Activated CD4-positive, alpha-beta T cell treated with anti-CD3 and anti-CD28 coated beads, Interleukin-2, amount 10 ng/mL, durations not matched to agents 24 days and 14 days (primary cell): ENCODE measurements around the gene KCNJ6. TPM values are rescaled to one million over a fixed set of nuclear protein-coding genes. Genes with fewer than 3 reads are reported as not detected.
"Not testable (repeated sequence)": the region's sequence is repeated elsewhere in the genome, so short reads cannot be mapped to it uniquely, and the experiment has no call there.

Experiments
- DNase-seq: peaks from one replicate; pipeline ENCODE4 v3.0.0; 2022
- H3K27ac Mint-ChIP-seq: one replicate; pipeline ENCODE4 v1.8.0; 2022; ENCODE audit warnings: mild to moderate bottlenecking, mixed read lengths
- H3K27me3 Mint-ChIP-seq: one replicate; pipeline ENCODE4 v1.8.0; 2022; ENCODE audit warnings: mixed read lengths
- H3K36me3 Mint-ChIP-seq: one replicate; pipeline ENCODE4 v1.8.0; 2022; ENCODE audit warnings: low read depth, mild to moderate bottlenecking, mixed read lengths
- H3K4me1 Mint-ChIP-seq: one replicate; pipeline ENCODE4 v1.8.0; 2021; ENCODE audit warnings: mixed read lengths
- H3K4me3 Mint-ChIP-seq: one replicate; pipeline ENCODE4 v1.8.0; 2022; ENCODE audit warnings: mild to moderate bottlenecking, moderate library complexity, mixed read lengths
- H3K9me3 Mint-ChIP-seq: one replicate; pipeline ENCODE4 v1.8.0; 2021; ENCODE audit warnings: mixed read lengths
- intact Hi-C: fragments of 100-400 bp; cut with micrococcal nuclease; formaldehyde crosslinking; loops from one replicate; pipeline ENCODE4 v1.15.1; 2023
- total RNA-seq: library from RNA; stranded (reverse); gene quantifications from 2 replicates; pipeline ENCODE4 v1.2.3, GENCODE V29; 2022

KCNJ6 gene
- total RNA-seq, 1 donor from 2014 or later, result not detected

- intact Hi-C loops, result no loop called here
- no peaks in the 10 kb centered on the region for H3K27me3 Mint-ChIP-seq
- no peak for DNase-seq
- no peaks in the 10 kb centered on the region for H3K4me1 Mint-ChIP-seq
- no peak overlapping the region for H3K27ac Mint-ChIP-seq
- no peaks in the 10 kb centered on the region for H3K36me3 Mint-ChIP-seq
- no peak overlapping the region for H3K4me3 Mint-ChIP-seq
- H3K9me3 Mint-ChIP-seq, result no peaks in the 10 kb centered on the region
These were observed 323.8 kb downstream of the KCNJ6 start for GRCh38 chr21:37592496-37592895.

DNA sequence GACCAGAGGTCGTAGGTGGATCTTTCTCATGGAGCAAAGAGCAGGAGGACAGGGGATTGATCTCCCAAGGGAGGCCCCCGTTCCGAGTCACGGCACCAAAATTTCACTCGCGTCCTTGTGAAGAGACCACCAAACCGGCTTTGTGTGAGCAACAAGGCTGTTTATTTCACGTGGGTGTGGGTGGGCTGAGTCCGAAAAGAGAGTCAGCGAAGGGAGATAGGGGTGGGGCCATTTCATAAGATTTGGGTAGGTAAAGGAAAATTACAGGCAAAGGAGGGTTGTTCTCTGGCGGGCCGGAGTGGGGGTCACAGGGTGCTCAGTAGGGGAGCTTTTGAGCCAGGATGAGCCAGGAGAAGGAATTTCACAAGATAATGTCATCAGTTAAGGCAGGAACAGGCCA is 324.3 kb downstream of the KCNJ6 start:
- H3K4me1 Mint-ChIP-seq, H3K27ac Mint-ChIP-seq, H3K27me3 Mint-ChIP-seq, H3K36me3 Mint-ChIP-seq, H3K4me3 Mint-ChIP-seq, intact Hi-C loops, H3K9me3 Mint-ChIP-seq, DNase-seq: not testable (repeated sequence)

GRCh38 chr21:37590836-37591235 is 325.4 kb downstream of the KCNJ6 start:
- not testable (repeated sequence) for H3K4me1 Mint-ChIP-seq

DNA sequence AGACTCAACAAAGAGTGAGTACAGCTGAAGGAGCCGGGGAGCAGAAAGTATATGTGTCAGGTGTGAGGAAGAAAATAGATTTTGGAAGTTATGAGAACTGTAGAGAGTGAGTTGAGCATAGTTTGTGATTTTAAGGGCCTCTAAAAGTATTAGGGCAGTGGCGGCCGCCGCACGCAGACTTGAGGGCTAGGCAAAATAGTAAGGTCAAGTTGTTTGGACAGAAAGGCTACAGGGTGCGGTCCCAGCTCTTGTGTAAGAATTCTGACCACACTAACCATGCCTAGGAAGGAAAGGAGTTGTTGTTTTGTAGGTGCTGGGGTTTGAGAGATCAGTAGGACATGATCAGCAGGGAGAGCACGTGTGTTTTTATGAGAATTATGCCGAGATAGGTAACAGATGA is 327.6 kb downstream of the KCNJ6 start:
- H3K27ac Mint-ChIP-seq, result not testable (repeated sequence)

More at GRCh38 chr21:37590836-37591235, 325.4 kb downstream of the KCNJ6 start:
- H3K27ac Mint-ChIP-seq, DNase-seq, H3K27me3 Mint-ChIP-seq, H3K9me3 Mint-ChIP-seq, H3K4me3 Mint-ChIP-seq, intact Hi-C loops, H3K36me3 Mint-ChIP-seq: not testable (repeated sequence)

DNA sequence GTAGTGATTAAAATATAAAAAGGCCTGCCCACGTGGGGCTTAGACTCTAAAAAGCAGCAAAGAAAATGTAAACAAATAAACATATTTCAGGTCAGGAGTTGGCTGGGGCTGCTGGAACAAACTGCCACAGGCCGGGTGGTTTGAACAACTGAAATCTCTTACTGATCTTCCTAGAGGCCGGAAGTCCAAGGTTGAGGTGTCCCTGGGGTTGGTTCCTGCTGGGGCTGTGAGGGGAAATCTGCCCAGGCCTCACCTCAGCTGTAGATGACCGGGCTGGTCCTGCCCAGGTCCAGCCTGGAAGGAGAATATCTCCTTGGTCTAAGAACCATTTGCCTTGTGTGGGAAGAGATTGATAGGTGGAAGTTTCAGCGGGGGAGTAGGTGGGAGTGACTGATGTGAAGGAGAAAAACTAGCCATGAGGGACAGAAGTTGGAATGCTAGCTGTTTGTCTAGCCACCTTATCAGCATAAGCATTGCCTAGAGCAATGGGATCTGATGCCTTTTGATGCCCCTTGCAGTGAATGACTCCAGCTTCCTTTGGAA is 328.6 kb downstream of the KCNJ6 start:
- intact Hi-C loops, result no loop called here
- no peak for DNase-seq
- Mint-ChIP-seq H3K9me3 (no peaks in the 10 kb centered on the region), H3K4me3 (no peak overlapping the region), H3K27me3 (no peaks in the 10 kb centered on the region), H3K27ac (no peak overlapping the region), H3K4me1 (no peaks in the 10 kb centered on the region), H3K36me3 (no peaks in the 10 kb centered on the region)

More for the DNA sequence above, 327.6 kb downstream of the KCNJ6 start:
- intact Hi-C loops, H3K36me3 Mint-ChIP-seq, H3K9me3 Mint-ChIP-seq, H3K4me3 Mint-ChIP-seq, H3K4me1 Mint-ChIP-seq, DNase-seq, H3K27me3 Mint-ChIP-seq: not testable (repeated sequence)

GRCh38 chr21:37587203-37587602 is 329.1 kb downstream of the KCNJ6 start:
- no peak for DNase-seq
- Mint-ChIP-seq H3K36me3 (no peaks in the 10 kb centered on the region), H3K4me3 (no peak overlapping the region), H3K27ac (no peak overlapping the region), H3K27me3 (peaks cover 1% of the 10 kb centered on the region), H3K9me3 (no peaks in the 10 kb centered on the region), H3K4me1 (no peaks in the 10 kb centered on the region)
- intact Hi-C loops, result no loop called here

- Mint-ChIP-seq H3K27ac (no peak overlapping the region), H3K4me3 (no peak overlapping the region), H3K4me1 (no peaks in the 10 kb centered on the region), H3K27me3 (peaks cover 8% of the 10 kb centered on the region), H3K9me3 (peaks cover 9% of the 10 kb centered on the region), H3K36me3 (peaks cover 2% of the 10 kb centered on the region)
- DNase-seq, result no peak
- intact Hi-C loops, result no loop called here
These were observed 333.7 kb downstream of the KCNJ6 start for GRCh38 chr21:37582590-37582989.

- H3K4me1 Mint-ChIP-seq, result no peaks in the 10 kb centered on the region
- peaks cover 9% of the 10 kb centered on the region for H3K9me3 Mint-ChIP-seq
- H3K4me3 Mint-ChIP-seq, result no peak overlapping the region
- intact Hi-C loops, result no loop called here
- H3K36me3 Mint-ChIP-seq, result peaks cover 2% of the 10 kb centered on the region
- DNase-seq, result no peak
- H3K27me3 Mint-ChIP-seq, result peaks cover 8% of the 10 kb centered on the region
- H3K27ac Mint-ChIP-seq, result no peak overlapping the region
These were observed 335.6 kb downstream of the KCNJ6 start for GRCh38 chr21:37580666-37581065.

- Mint-ChIP-seq H3K27me3 (peaks cover 8% of the 10 kb centered on the region), H3K4me1 (no peaks in the 10 kb centered on the region), H3K36me3 (peaks cover 2% of the 10 kb centered on the region), H3K9me3 (peaks cover 9% of the 10 kb centered on the region), H3K27ac (no peak overlapping the region), H3K4me3 (no peak overlapping the region)
- intact Hi-C loops, result no loop called here
- no peak for DNase-seq
These were observed 336.9 kb downstream of the KCNJ6 start for GRCh38 chr21:37579356-37579755.

- Mint-ChIP-seq H3K36me3 (peaks cover 2% of the 10 kb centered on the region), H3K4me1 (no peaks in the 10 kb centered on the region), H3K27ac (no peak overlapping the region), H3K9me3 (peaks cover 9% of the 10 kb centered on the region), H3K4me3 (no peak overlapping the region), H3K27me3 (peaks cover 8% of the 10 kb centered on the region)
- intact Hi-C loops, result no loop called here
- DNase-seq, result no peak
These were observed 337.7 kb downstream of the KCNJ6 start for GRCh38 chr21:37578471-37579126.

GRCh38 chr21:37576929-37577328 is 339.3 kb downstream of the KCNJ6 start:
- H3K4me1 Mint-ChIP-seq, H3K36me3 Mint-ChIP-seq, DNase-seq, intact Hi-C loops, H3K27ac Mint-ChIP-seq, H3K4me3 Mint-ChIP-seq, H3K9me3 Mint-ChIP-seq, H3K27me3 Mint-ChIP-seq: not testable (repeated sequence)

GRCh38 chr21:37575580-37575979 is 340.7 kb downstream of the KCNJ6 start:
- peaks cover 9% of the 10 kb centered on the region for H3K9me3 Mint-ChIP-seq

DNA sequence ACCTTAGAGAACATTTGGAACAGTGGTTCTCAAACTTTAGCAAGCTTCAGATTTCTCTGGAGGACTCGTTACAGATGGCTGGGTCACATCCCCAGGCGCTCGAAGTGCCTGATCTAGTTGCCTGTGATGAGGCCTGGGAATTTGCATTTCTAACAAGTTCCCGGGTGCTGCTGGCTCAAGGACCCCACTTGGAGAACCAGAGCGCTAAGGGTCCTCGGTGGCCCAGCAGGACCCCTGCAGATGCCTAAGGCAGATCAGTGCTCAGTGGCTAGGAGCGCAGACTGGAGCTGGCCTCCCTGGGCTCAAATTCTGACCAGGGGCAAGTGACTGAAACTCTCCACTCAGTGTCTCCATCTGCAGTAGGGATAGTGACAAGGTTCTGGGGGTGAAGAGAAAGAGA is 341.5 kb downstream of the KCNJ6 start:
- peaks cover 9% of the 10 kb centered on the region for H3K9me3 Mint-ChIP-seq
- DNase-seq, result no peak
- intact Hi-C loops, result no loop called here

More at GRCh38 chr21:37575580-37575979, 340.7 kb downstream of the KCNJ6 start:
- DNase-seq, result no peak
- intact Hi-C loops, result no loop called here
- peaks cover 2% of the 10 kb centered on the region for H3K36me3 Mint-ChIP-seq
- no peak overlapping the region for H3K27ac Mint-ChIP-seq
- no peak overlapping the region for H3K4me3 Mint-ChIP-seq
- no peaks in the 10 kb centered on the region for H3K4me1 Mint-ChIP-seq
- peaks cover 11% of the 10 kb centered on the region for H3K27me3 Mint-ChIP-seq

GRCh38 chr21:37574316-37574715 is 341.9 kb downstream of the KCNJ6 start:
- intact Hi-C loops, result no loop called here
- H3K9me3 Mint-ChIP-seq, result peaks cover 9% of the 10 kb centered on the region
- H3K4me1 Mint-ChIP-seq, result no peaks in the 10 kb centered on the region
- peaks cover 13% of the 10 kb centered on the region for H3K27me3 Mint-ChIP-seq
- peaks cover 2% of the 10 kb centered on the region for H3K36me3 Mint-ChIP-seq
- DNase-seq, result no peak
- H3K4me3 Mint-ChIP-seq, result no peak overlapping the region
- H3K27ac Mint-ChIP-seq, result no peak overlapping the region

More for the DNA sequence above, 341.5 kb downstream of the KCNJ6 start:
- H3K27me3 Mint-ChIP-seq, result peaks cover 13% of the 10 kb centered on the region
- no peak overlapping the region for H3K4me3 Mint-ChIP-seq
- no peaks in the 10 kb centered on the region for H3K4me1 Mint-ChIP-seq
- peaks cover 2% of the 10 kb centered on the region for H3K36me3 Mint-ChIP-seq
- no peak overlapping the region for H3K27ac Mint-ChIP-seq

- no peak for DNase-seq
- H3K4me3 Mint-ChIP-seq, result no peak overlapping the region
- intact Hi-C loops, result no loop called here
- no peaks in the 10 kb centered on the region for H3K36me3 Mint-ChIP-seq
- H3K27me3 Mint-ChIP-seq, result peaks cover 18% of the 10 kb centered on the region
- no peaks in the 10 kb centered on the region for H3K9me3 Mint-ChIP-seq
- H3K4me1 Mint-ChIP-seq, result peaks cover 2% of the 10 kb centered on the region
- H3K27ac Mint-ChIP-seq, result no peak overlapping the region
These were observed 344.8 kb downstream of the KCNJ6 start for GRCh38 chr21:37571442-37571841.
